Adrenal gland (tissue), 12 donors: ENCODE data around the gene CDON. TPM values are rescaled to one million over a fixed set of nuclear protein-coding genes. Genes with fewer than 3 reads are reported as not detected.

Experiments used
- DNase-seq, 7 donors: peaks; one replicate each; pipeline ENCODE4 v3.0.0-alpha.2; 2019 to 2020
- H3K27ac ChIP-seq, 5 donors: fragments of 200-600 bp; sonication (generic) in 4 of 5; 1 replicate in 3 of 5; 2 replicates in 2 of 5; pipeline versions ENCODE4 v1.5.1 to v1.8.0; 2016 to 2020; ENCODE audit warnings: mild to moderate bottlenecking in 1 of 5
- H3K27me3 ChIP-seq: fragments of 200-600 bp; 2 replicates; pipeline ENCODE4 v1.8.0; 2021
- H3K36me3 ChIP-seq, 2 donors: fragments of 200-600 bp; replicated peaks in 1 of 2; 1 replicate in 1 of 2; 2 replicates in 1 of 2; pipeline versions ENCODE4 v1.5.1 to v1.8.0; 2018 to 2022
- H3K4me1 ChIP-seq, 2 donors: fragments of 200-600 bp; replicated peaks in 1 of 2; 1 replicate in 1 of 2; 2 replicates in 1 of 2; pipeline versions ENCODE4 v1.5.1 to v1.8.0; 2018 to 2021
- H3K4me3 ChIP-seq, 4 donors: fragments of 200-600 bp; sonication (generic) in 3 of 4; one replicate each; pipeline ENCODE4 v1.5.1; 2016 to 2018
- H3K9me3 ChIP-seq, 3 donors: fragments of 200-600 bp; sonication (generic) in 1 of 3; replicated peaks in 1 of 3; 1 replicate in 2 of 3; 2 replicates in 1 of 3; pipeline versions ENCODE4 v1.5.1 to v1.8.0; 2016 to 2021
- CTCF ChIP-seq, 6 experiments: fragments of 450-650 bp in 4 of 6; fragments of 200-600 bp in 2 of 6; sonication (generic) in 1 of 6; IDR thresholded peaks; 1 replicate in 5 of 6; 2 replicates in 1 of 6; pipeline versions ENCODE4 v1.5.1 to v1.8.0; 2016 to 2021; ENCODE audit warnings: antibody characterized with exemption in 6 of 6, mild to moderate bottlenecking in 2 of 6, moderate library complexity in 1 of 6
- POLR2A ChIP-seq, 2 donors: fragments of 450-650 bp; IDR thresholded peaks; one replicate each; pipeline ENCODE4 v1.6.1; 2017; ENCODE audit warnings: antibody characterized with exemption in 2 of 2, mild to moderate bottlenecking in 2 of 2, moderate library complexity in 1 of 2
- WGBS, 4 donors: extraction: QIAGEN DNeasy Blood & Tissue Kit in 2 of 4; methylation state at CpG; one replicate each; pipeline versions ENCODE4 v1.1.5 to v1.1.7; 2013 to 2017; 5-methylcytosine and 5-hydroxymethylcytosine counted together
- intact Hi-C, 2 donors: fragments of 100-400 bp; cut with DNase I; formaldehyde crosslinking; loops; one replicate each; pipeline versions ENCODE4 v1.14.1 to v1.15.0; 2022 to 2023
- polyA plus RNA-seq, 3 donors: library from polyadenylated mRNA; stranded (reverse); fragments of 200-250 nt in 2 of 3; fragments of 350-450 nt in 1 of 3; fragmentation: Illumina TruSeq in 1 of 3; extraction: RNeasy Lipid Tissue Mini Kit (QIAGEN cat#74804) in 1 of 3; gene quantifications; one replicate each; pipeline ENCODE4 v1.2.3, GENCODE V29; 2013 to 2014
- total RNA-seq, 9 donors: library from RNA; depleted of rRNA in 4 of 9; stranded (reverse); fragments of >200 nt in 4 of 9; fragments of 120-200 nt in 1 of 9; fragmentation: NEBNext Ultra II Directional in 1 of 9; extraction: Animal tissue kit (Norgen Biotek cat#: 25700) in 1 of 9; gene quantifications; one replicate each; pipeline versions ENCODE4 v1.1.0 to v1.2.4, GENCODE V29; 2013 to 2023
- donor health status: healthy with polysubstance abuse.
- donor health status: Bipolar disorder and iron deficiency.
- donor health status: DM: yes; HTN: yes; CAD: no.
- donor health status: DM: no; HTN: no; CAD: no.
- donor health status: DM: no; HTN: no; CAD: no.
- donor health status: DM: yes; HTN: yes; CAD: no.

CDON gene
- total and polyA plus RNA-seq, 12 donors = 0.90 to 12.1 (median 3.9) TPM

GRCh38 chr11:125950696-125951651 lies 111.7 kb downstream of the CDON start:
- DNase-seq = peak in 5 of 7 donors; percentile 24 to 85 (median 45)
- WGBS, 4 donors = 64 to 83% (median 71%) methylated on average over 7 to 15 of the region's 15 CpGs
- Histone ChIP-seq H3K4me1 (peaks cover 0 to 3% of the 10 kb centered on the region in 2 donors), H3K36me3 (no peaks in the 10 kb centered on the region), H3K27me3 (no peaks in the 10 kb centered on the region), H3K9me3 (no peaks in the 10 kb centered on the region), H3K4me3 (no peak overlapping the region), H3K27ac (peak overlapping the region in 2 of 5 donors; percentile 38 to 81)
- TF ChIP-seq CTCF (IDR thresholded peaks at IDR 0.05) = no peak
- no peak for TF ChIP-seq POLR2A (IDR thresholded peaks at IDR 0.05)
- intact Hi-C loops = no loop called here

- 76 to 96% (median 94%) methylated on average over 4 to 11 of the region's 11 CpGs for WGBS, 4 donors
- no peak for DNase-seq
- Histone ChIP-seq H3K4me3 (no peak overlapping the region), H3K36me3 (no peaks in the 10 kb centered on the region), H3K4me1 (peaks cover 0 to 3% of the 10 kb centered on the region in 2 donors), H3K9me3 (no peaks in the 10 kb centered on the region), H3K27me3 (no peaks in the 10 kb centered on the region), H3K27ac (no peak overlapping the region)
- TF ChIP-seq POLR2A (IDR thresholded peaks at IDR 0.05) = no peak
- no peak for TF ChIP-seq CTCF (IDR thresholded peaks at IDR 0.05)
- intact Hi-C loops = no loop called here
Measured at GRCh38 chr11:125950178-125950490, 112.5 kb downstream of the CDON start.

- Histone ChIP-seq H3K4me3 (no peak overlapping the region), H3K36me3 (no peaks in the 10 kb centered on the region), H3K4me1 (peaks cover 0 to 3% of the 10 kb centered on the region in 2 donors), H3K27me3 (no peaks in the 10 kb centered on the region), H3K27ac (no peak overlapping the region), H3K9me3 (no peaks in the 10 kb centered on the region)
- intact Hi-C loops = loop anchor here in 1 of 2 donors (10.0 kb wide), 1 partner anchor 235 kb away; no protein-coding TSS in a partner anchor
- 91 to 93% (median 93%) methylated on average over 18 to 22 of the region's 22 CpGs for WGBS, 4 donors
- no peak for TF ChIP-seq CTCF (IDR thresholded peaks at IDR 0.05)
- no peak for TF ChIP-seq POLR2A (IDR thresholded peaks at IDR 0.05)
- DNase-seq = peak in 1 of 7 donors; percentile 44
Measured at GRCh38 chr11:125949271-125950177, 113.1 kb downstream of the CDON start.
